Measurements from ENCODE around the gene PHLPP1.

The PHLPP1 gene

GRCh38 chr18:62933261-62933887, 218.0 kb downstream of the PHLPP1 start:
- H3K4me2 ChIP-seq (ENCODE audit: low read depth, low read length), result no peak overlapping the region
- DNase-seq, result no peak
- no peaks in the 10 kb centered on the region for H3K9me2 ChIP-seq (replicated peaks; ENCODE audit: insufficient read depth, low read length)
- peaks cover 10% of the 10 kb centered on the region for H3K4me1 ChIP-seq (ENCODE audit: low read length)
- H3K4me3 ChIP-seq (ENCODE audit: low read length), result no peak overlapping the region
- TF ChIP-seq, protein P1, sequence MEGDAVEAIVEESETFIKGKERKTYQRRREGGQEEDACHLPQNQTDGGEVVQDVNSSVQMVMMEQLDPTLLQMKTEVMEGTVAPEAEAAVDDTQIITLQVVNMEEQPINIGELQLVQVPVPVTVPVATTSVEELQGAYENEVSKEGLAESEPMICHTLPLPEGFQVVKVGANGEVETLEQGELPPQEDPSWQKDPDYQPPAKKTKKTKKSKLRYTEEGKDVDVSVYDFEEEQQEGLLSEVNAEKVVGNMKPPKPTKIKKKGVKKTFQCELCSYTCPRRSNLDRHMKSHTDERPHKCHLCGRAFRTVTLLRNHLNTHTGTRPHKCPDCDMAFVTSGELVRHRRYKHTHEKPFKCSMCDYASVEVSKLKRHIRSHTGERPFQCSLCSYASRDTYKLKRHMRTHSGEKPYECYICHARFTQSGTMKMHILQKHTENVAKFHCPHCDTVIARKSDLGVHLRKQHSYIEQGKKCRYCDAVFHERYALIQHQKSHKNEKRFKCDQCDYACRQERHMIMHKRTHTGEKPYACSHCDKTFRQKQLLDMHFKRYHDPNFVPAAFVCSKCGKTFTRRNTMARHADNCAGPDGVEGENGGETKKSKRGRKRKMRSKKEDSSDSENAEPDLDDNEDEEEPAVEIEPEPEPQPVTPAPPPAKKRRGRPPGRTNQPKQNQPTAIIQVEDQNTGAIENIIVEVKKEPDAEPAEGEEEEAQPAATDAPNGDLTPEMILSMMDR (IDR thresholded peaks at IDR 0.05; ENCODE audit: low read length), result no peak
- TF ChIP-seq EZH2 (optimal IDR thresholded peaks at IDR 0.05; ENCODE audit: low read depth, low read length) (no peak), EZH2phosphoT487 (IDR thresholded peaks at IDR 0.05; ENCODE audit: low read length) (no peak)
- H3K9me3 ChIP-seq (replicated peaks; ENCODE audit: insufficient read depth, low read length), result no peaks in the 10 kb centered on the region
- H3F3A ChIP-seq (ENCODE audit: insufficient read depth, low read length), result no peaks in the 10 kb centered on the region
- H2AFZ ChIP-seq (ENCODE audit: low read length), result no peak overlapping the region
- H3K36me3 ChIP-seq (replicated peaks; ENCODE audit: insufficient read depth, low read length), result no peaks in the 10 kb centered on the region
- no peaks in the 10 kb centered on the region for H3K79me2 ChIP-seq (ENCODE audit: low read length)
- H4K20me1 ChIP-seq (ENCODE audit: insufficient read depth, low read length), result no peaks in the 10 kb centered on the region
- H3K9ac ChIP-seq (ENCODE audit: low read length), result no peak overlapping the region
- no peaks in the 10 kb centered on the region for H3K27me3 ChIP-seq (replicated peaks; ENCODE audit: insufficient read depth, low read length)
- no peak overlapping the region for H3K27ac ChIP-seq (ENCODE audit: low read length)

- no peak overlapping the region for H3K9ac ChIP-seq (ENCODE audit: low read length)
- H2AFZ ChIP-seq (ENCODE audit: low read length), result no peak overlapping the region
- no peaks in the 10 kb centered on the region for H3K79me2 ChIP-seq (ENCODE audit: low read length)
- no peak overlapping the region for H3K4me3 ChIP-seq (ENCODE audit: low read length)
- H3K27ac ChIP-seq (ENCODE audit: low read length), result no peak overlapping the region
- no peaks in the 10 kb centered on the region for H3K27me3 ChIP-seq (replicated peaks; ENCODE audit: insufficient read depth, low read length)
- H3K9me3 ChIP-seq (replicated peaks; ENCODE audit: insufficient read depth, low read length), result no peaks in the 10 kb centered on the region
- H3K4me2 ChIP-seq (ENCODE audit: low read depth, low read length), result no peak overlapping the region
- H3F3A ChIP-seq (ENCODE audit: insufficient read depth, low read length), result no peaks in the 10 kb centered on the region
- no peak for TF ChIP-seq EZH2 (optimal IDR thresholded peaks at IDR 0.05; ENCODE audit: low read depth, low read length)
- no peak for TF ChIP-seq EZH2phosphoT487 (IDR thresholded peaks at IDR 0.05; ENCODE audit: low read length)
- TF ChIP-seq, protein P1 (IDR thresholded peaks at IDR 0.05; ENCODE audit: low read length), result no peak
- DNase-seq, result no peak
- no peaks in the 10 kb centered on the region for H3K36me3 ChIP-seq (replicated peaks; ENCODE audit: insufficient read depth, low read length)
- H3K4me1 ChIP-seq (ENCODE audit: low read length), result peaks cover 14% of the 10 kb centered on the region
- H3K9me2 ChIP-seq (replicated peaks; ENCODE audit: insufficient read depth, low read length), result no peaks in the 10 kb centered on the region
- no peaks in the 10 kb centered on the region for H4K20me1 ChIP-seq (ENCODE audit: insufficient read depth, low read length)
These were observed 220.7 kb downstream of the PHLPP1 start for GRCh38 chr18:62935994-62936393.

- Histone ChIP-seq H3K4me2 (ENCODE audit: low read depth, low read length) (no peak overlapping the region), H3K9me3 (replicated peaks; ENCODE audit: insufficient read depth, low read length) (no peaks in the 10 kb centered on the region), H3K4me3 (ENCODE audit: low read length) (no peak overlapping the region), H3K27ac (ENCODE audit: low read length) (no peak overlapping the region), H3K9me2 (replicated peaks; ENCODE audit: insufficient read depth, low read length) (no peaks in the 10 kb centered on the region), H3K4me1 (ENCODE audit: low read length) (peaks cover 14% of the 10 kb centered on the region), H4K20me1 (ENCODE audit: insufficient read depth, low read length) (no peaks in the 10 kb centered on the region), H3K27me3 (replicated peaks; ENCODE audit: insufficient read depth, low read length) (no peaks in the 10 kb centered on the region), H3K79me2 (ENCODE audit: low read length) (no peaks in the 10 kb centered on the region), H3F3A (ENCODE audit: insufficient read depth, low read length) (no peaks in the 10 kb centered on the region), H3K9ac (ENCODE audit: low read length) (no peak overlapping the region), H2AFZ (ENCODE audit: low read length) (no peak overlapping the region), H3K36me3 (replicated peaks; ENCODE audit: insufficient read depth, low read length) (no peaks in the 10 kb centered on the region)
- TF ChIP-seq EZH2phosphoT487 (IDR thresholded peaks at IDR 0.05; ENCODE audit: low read length) (no peak), EZH2 (optimal IDR thresholded peaks at IDR 0.05; ENCODE audit: low read depth, low read length) (no peak)
- TF ChIP-seq, protein P1 (IDR thresholded peaks at IDR 0.05; ENCODE audit: low read length), result no peak
- no peak for DNase-seq
These were observed 221.7 kb downstream of the PHLPP1 start for GRCh38 chr18:62937065-62937464.
